IMR-90 (cell line): ENCODE results near the gene SLC26A11. TPM values are rescaled to one million over a fixed set of nuclear protein-coding genes. Genes with fewer than 3 reads are reported as not detected.

ENCODE experiments used
- ATAC-seq: fragments of 200-7000 bp; cut with Tn5 transposase; 2 replicates; pipeline ENCODE4 v1.9.1; 2020; ENCODE audit warnings: low read depth, mild to moderate bottlenecking, moderate library complexity
- BruUV-seq: library from RNA; stranded (reverse); fragments of 400-500 nt; replicated peaks from 2 replicates; lab custom pipeline; 2021; lab: Mats Ljungman, UMichigan
- CTCF ChIA-PET: fragments of 300-600 bp; formaldehyde crosslinking; extraction: SDS; loops from one replicate; lab custom pipeline; 2021; ENCODE audit warnings: antibody characterized with exemption; lab: Yijun Ruan, JAX
- POLR2A ChIA-PET: fragments of 300-600 bp; sonication (Branson Sonifier 250); formaldehyde crosslinking; loops from one replicate; lab custom pipeline; 2022; ENCODE audit warnings: antibody characterized with exemption; ENCODE audit not compliant: unreplicated experiment; lab: Charles Lee
- DNase-seq: peaks from one replicate; pipeline ENCODE4 v3.0.0; 2013
- H2AFZ ChIP-seq: replicated peaks from 2 replicates; pipeline ENCODE3; 2013; ENCODE audit warnings: low read length, mild to moderate bottlenecking; ENCODE audit not compliant: poor library complexity
- H2AK5ac ChIP-seq: 2 replicates; pipeline ENCODE4 v1.6.1; 2013; ENCODE audit warnings: low read depth, low read length, inconsistent platforms
- H2AK9ac ChIP-seq: replicated peaks from 2 replicates; pipeline ENCODE3; 2013; ENCODE audit warnings: mild to moderate bottlenecking, low read depth, low read length, moderate library complexity; ENCODE audit not compliant: poor library complexity
- H2BK120ac ChIP-seq: 2 replicates; pipeline ENCODE4 v1.6.1; 2013; ENCODE audit warnings: low read depth, low read length, inconsistent platforms
- H2BK15ac ChIP-seq: 3 replicates; pipeline ENCODE4 v1.6.1; 2013; ENCODE audit warnings: low read depth, low read length, inconsistent platforms
- H2BK20ac ChIP-seq: 2 replicates; pipeline ENCODE4 v1.6.1; 2013; ENCODE audit warnings: low read depth, mild to moderate bottlenecking, inconsistent platforms, low read length, moderate library complexity
- H2BK5ac ChIP-seq: 2 replicates; pipeline ENCODE4 v1.6.1; 2013; ENCODE audit warnings: mild to moderate bottlenecking, low read depth, low read length, inconsistent platforms; ENCODE audit not compliant: poor library complexity, severe bottlenecking
- H3K14ac ChIP-seq: replicated peaks from 2 replicates; pipeline ENCODE4 v1.6.1; 2013; ENCODE audit warnings: low read depth, low read length, inconsistent platforms
- H3K18ac ChIP-seq: 2 replicates; pipeline ENCODE4 v1.6.1; 2013; ENCODE audit warnings: low read depth, low read length, control low read depth
- H3K23ac ChIP-seq: 2 replicates; pipeline ENCODE4 v1.6.1; 2013; ENCODE audit warnings: low read depth, low read length, inconsistent platforms
- H3K27ac ChIP-seq: 2 replicates; pipeline ENCODE4 v1.5.1; 2013; ENCODE audit warnings: mild to moderate bottlenecking, control low read depth, low read length; ENCODE audit not compliant: insufficient read depth
- H3K27me3 ChIP-seq: 2 replicates; pipeline ENCODE4 v1.6.1; 2013; ENCODE audit warnings: low read length; ENCODE audit not compliant: control insufficient read depth, insufficient read depth
- H3K36me3 ChIP-seq: 2 replicates; pipeline ENCODE4 v1.6.1; 2013; ENCODE audit warnings: low read length, mixed read lengths; ENCODE audit not compliant: control insufficient read depth, insufficient read depth
- H3K4ac ChIP-seq: 2 replicates; pipeline ENCODE4 v1.6.1; 2013; ENCODE audit warnings: low read depth, low read length, inconsistent platforms
- H3K4me1 ChIP-seq: 2 replicates; pipeline ENCODE4 v1.6.1; 2013; ENCODE audit warnings: low read length, mixed read lengths; ENCODE audit not compliant: control insufficient read depth, insufficient read depth
- H3K4me2 ChIP-seq: 2 replicates; pipeline ENCODE4 v1.6.1; 2013; ENCODE audit warnings: low read depth, mild to moderate bottlenecking, control low read depth, low read length, moderate library complexity
- H3K4me3 ChIP-seq: 2 replicates; pipeline ENCODE4 v1.5.1; 2013; ENCODE audit warnings: low read depth, mild to moderate bottlenecking, control low read depth, low read length, moderate library complexity; ENCODE audit not compliant: insufficient read depth
- H3K56ac ChIP-seq: 2 replicates; pipeline ENCODE4 v1.6.1; 2013; ENCODE audit warnings: low read length, inconsistent platforms; ENCODE audit not compliant: insufficient read depth; ENCODE audit errors: extremely low read depth
- H3K79me1 ChIP-seq, 2 experiments: 2 replicates each; pipeline ENCODE4 v1.6.1; 2013; ENCODE audit warnings: low read length in 2 of 2, inconsistent platforms in 1 of 2, low read depth in 1 of 2
- H3K9ac ChIP-seq: 2 replicates; pipeline ENCODE4 v1.6.1; 2013; ENCODE audit warnings: low read depth, low read length, control low read depth
- H3K9me1 ChIP-seq: 2 replicates; pipeline ENCODE4 v1.6.1; 2013; ENCODE audit warnings: low read length, inconsistent platforms; ENCODE audit not compliant: insufficient read depth
- H3K9me3 ChIP-seq: 2 replicates; pipeline ENCODE4 v1.6.1; 2013; ENCODE audit warnings: low read length; ENCODE audit not compliant: control insufficient read depth, insufficient read depth
- H4K20me1 ChIP-seq: 2 replicates; pipeline ENCODE4 v1.6.1; 2013; ENCODE audit warnings: low read length, inconsistent platforms; ENCODE audit not compliant: insufficient read depth
- H4K5ac ChIP-seq: 2 replicates; pipeline ENCODE4 v1.6.1; 2013; ENCODE audit warnings: mild to moderate bottlenecking, low read depth, low read length, control low read depth
- H4K8ac ChIP-seq, 2 experiments: 2 replicates each; pipeline ENCODE4 v1.6.1; 2013; ENCODE audit warnings: low read depth in 2 of 2, low read length in 2 of 2, control low read depth in 1 of 2, inconsistent platforms in 1 of 2
- H4K91ac ChIP-seq: 2 replicates; pipeline ENCODE4 v1.6.1; 2013; ENCODE audit warnings: low read depth, low read length, inconsistent platforms; ENCODE audit not compliant: insufficient read depth
- BHLHE40 ChIP-seq: fragments of 150-350 bp; IDR thresholded peaks from 2 replicates; pipeline ENCODE4 v1.6.1; 2016; ENCODE audit warnings: mild to moderate bottlenecking, low read depth, low read length
- CEBPB ChIP-seq: IDR thresholded peaks from 2 replicates; pipeline ENCODE4 v1.6.1; 2012; ENCODE audit warnings: low read depth, low read length, improper control_type of control experiment
- CHD1 ChIP-seq: IDR thresholded peaks from 2 replicates; pipeline ENCODE4 v1.6.1; 2012; ENCODE audit warnings: low read depth, low read length, improper control_type of control experiment
- FOS ChIP-seq: fragments of 150-350 bp; IDR thresholded peaks from 2 replicates; pipeline ENCODE4 v1.6.1; 2016; ENCODE audit warnings: low read depth, low read length
- MAFK ChIP-seq: IDR thresholded peaks from 2 replicates; pipeline ENCODE4 v1.6.1; 2012; ENCODE audit warnings: low read depth, low read length, improper control_type of control experiment
- MAZ ChIP-seq: IDR thresholded peaks from 2 replicates; pipeline ENCODE4 v1.6.1; 2012; ENCODE audit warnings: low read depth, mild to moderate bottlenecking, low read length, improper control_type of control experiment, moderate library complexity, borderline replicate concordance
- MXI1 ChIP-seq: IDR thresholded peaks from 2 replicates; pipeline ENCODE4 v1.6.1; 2012; ENCODE audit warnings: low read depth, mild to moderate bottlenecking, low read length, moderate library complexity, borderline replicate concordance
- NFE2L2 ChIP-seq: fragments of 150-350 bp; IDR thresholded peaks from 2 replicates; pipeline ENCODE4 v1.6.1; 2016; ENCODE audit warnings: low read depth, mild to moderate bottlenecking, low read length
- POLR2A ChIP-seq: IDR thresholded peaks from 2 replicates; pipeline ENCODE4 v1.6.1; 2012; ENCODE audit warnings: mild to moderate bottlenecking, low read depth, low read length
- RAD21 ChIP-seq: IDR thresholded peaks from 2 replicates; pipeline ENCODE4 v1.6.1; 2012; ENCODE audit warnings: low read length, improper control_type of control experiment
- RFX5 ChIP-seq: IDR thresholded peaks from 2 replicates; pipeline ENCODE4 v1.8.0; 2012; ENCODE audit warnings: low read depth, mild to moderate bottlenecking, low read length, moderate library complexity
- WGBS, 2 experiments: methylation state at CpG; one replicate each; pipeline versions ENCODE4 v1.1.5 to v1.1.7; 2013; ENCODE audit warnings: missing lambda C conversion rate in 2 of 2; ENCODE audit not compliant: insufficient read length in 1 of 2; ENCODE audit errors: extremely low coverage in 2 of 2; 5-methylcytosine and 5-hydroxymethylcytosine counted together
- dilution Hi-C: fragments of 300-500 bp; cut with HindIII; formaldehyde crosslinking; loops from one replicate; pipeline ENCODE4 v1.14.3; 2018; ENCODE audit warnings: low sequenced_read_pairs; ENCODE audit not compliant: unreplicated experiment
- in situ Hi-C: fragments of 300-500 bp; cut with MboI; formaldehyde crosslinking; loops from 3 replicates; pipeline ENCODE4 v1.14.3; 2019; ENCODE audit warnings: low sequenced_read_pairs, inconsistent platforms, mixed read lengths
- intact Hi-C: fragments of 100-400 bp; cut with micrococcal nuclease; formaldehyde crosslinking; loops from 2 replicates; pipeline ENCODE4 v1.10.0; 2022
- polyA plus RNA-seq, 3 experiments: library from polyadenylated mRNA; depleted of rRNA; stranded (reverse); fragments of >200 nt; gene quantifications; 2 replicates each; pipeline ENCODE4 v1.2.3, GENCODE V29; 2012; ENCODE audit warnings: low replicate concordance in 1 of 3
- total RNA-seq: library from RNA; depleted of rRNA; stranded (reverse); fragments of >200 nt; gene quantifications from 2 replicates; pipeline ENCODE4 v1.2.3, GENCODE V29; 2012
- TF ChIP-seq, protein P1 (sequence below): conservative IDR thresholded peaks from 2 replicates; pipeline ENCODE4 v1.5.1; 2012; ENCODE audit warnings: mild to moderate bottlenecking, low read depth, low read length, improper control_type of control experiment
- TF ChIP-seq, protein P2 (sequence below): fragments of 150-350 bp; IDR thresholded peaks from 2 replicates; pipeline ENCODE4 v1.6.1; 2017; ENCODE audit warnings: mild to moderate bottlenecking, antibody characterized with exemption, low read length, low read depth
- TF ChIP-seq, protein P3 (sequence below): fragments of 150-350 bp; IDR thresholded peaks from 2 replicates; pipeline ENCODE4 v1.6.1; 2016; ENCODE audit warnings: low read depth, mild to moderate bottlenecking, low read length, moderate library complexity, borderline replicate concordance

SLC26A11 gene
- total and polyA plus RNA-seq, 2 of the 4 experiments (the other 2 are of a cell fraction): 3.2 to 15.6 TPM

DNA sequence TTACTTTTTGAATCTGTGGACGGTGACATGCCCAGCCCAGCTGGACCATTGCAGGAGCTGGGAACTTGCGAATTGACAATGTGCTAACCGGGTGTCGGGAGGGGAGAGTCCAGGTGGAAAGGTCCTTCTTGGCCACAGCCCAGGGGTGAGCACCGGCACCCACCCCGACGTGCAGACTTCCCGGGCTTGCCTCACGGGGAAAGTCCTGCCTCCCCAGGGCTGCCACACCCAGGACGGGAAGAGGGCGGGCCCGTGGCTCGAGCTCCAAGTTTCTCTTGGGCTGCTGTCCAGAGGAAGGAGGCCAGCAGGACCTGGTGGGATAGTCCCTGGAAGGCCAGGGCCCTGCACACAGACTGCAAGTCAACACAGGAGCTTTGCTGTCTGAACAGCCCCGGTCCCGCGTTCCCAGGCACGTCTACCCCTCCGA lies 32.7 kb upstream of the SLC26A11 start:
- TF ChIP-seq FOS: no peak
- no peak for TF ChIP-seq MXI1
- TF ChIP-seq, protein P1, sequence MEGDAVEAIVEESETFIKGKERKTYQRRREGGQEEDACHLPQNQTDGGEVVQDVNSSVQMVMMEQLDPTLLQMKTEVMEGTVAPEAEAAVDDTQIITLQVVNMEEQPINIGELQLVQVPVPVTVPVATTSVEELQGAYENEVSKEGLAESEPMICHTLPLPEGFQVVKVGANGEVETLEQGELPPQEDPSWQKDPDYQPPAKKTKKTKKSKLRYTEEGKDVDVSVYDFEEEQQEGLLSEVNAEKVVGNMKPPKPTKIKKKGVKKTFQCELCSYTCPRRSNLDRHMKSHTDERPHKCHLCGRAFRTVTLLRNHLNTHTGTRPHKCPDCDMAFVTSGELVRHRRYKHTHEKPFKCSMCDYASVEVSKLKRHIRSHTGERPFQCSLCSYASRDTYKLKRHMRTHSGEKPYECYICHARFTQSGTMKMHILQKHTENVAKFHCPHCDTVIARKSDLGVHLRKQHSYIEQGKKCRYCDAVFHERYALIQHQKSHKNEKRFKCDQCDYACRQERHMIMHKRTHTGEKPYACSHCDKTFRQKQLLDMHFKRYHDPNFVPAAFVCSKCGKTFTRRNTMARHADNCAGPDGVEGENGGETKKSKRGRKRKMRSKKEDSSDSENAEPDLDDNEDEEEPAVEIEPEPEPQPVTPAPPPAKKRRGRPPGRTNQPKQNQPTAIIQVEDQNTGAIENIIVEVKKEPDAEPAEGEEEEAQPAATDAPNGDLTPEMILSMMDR: no peak
- TF ChIP-seq MAZ: no peak
- no peak for TF ChIP-seq NFE2L2
- no peak for TF ChIP-seq BHLHE40
- TF ChIP-seq RFX5: no peak
- TF ChIP-seq, protein P2, sequence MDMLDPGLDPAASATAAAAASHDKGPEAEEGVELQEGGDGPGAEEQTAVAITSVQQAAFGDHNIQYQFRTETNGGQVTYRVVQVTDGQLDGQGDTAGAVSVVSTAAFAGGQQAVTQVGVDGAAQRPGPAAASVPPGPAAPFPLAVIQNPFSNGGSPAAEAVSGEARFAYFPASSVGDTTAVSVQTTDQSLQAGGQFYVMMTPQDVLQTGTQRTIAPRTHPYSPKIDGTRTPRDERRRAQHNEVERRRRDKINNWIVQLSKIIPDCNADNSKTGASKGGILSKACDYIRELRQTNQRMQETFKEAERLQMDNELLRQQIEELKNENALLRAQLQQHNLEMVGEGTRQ: no peak
- TF ChIP-seq, protein P3, sequence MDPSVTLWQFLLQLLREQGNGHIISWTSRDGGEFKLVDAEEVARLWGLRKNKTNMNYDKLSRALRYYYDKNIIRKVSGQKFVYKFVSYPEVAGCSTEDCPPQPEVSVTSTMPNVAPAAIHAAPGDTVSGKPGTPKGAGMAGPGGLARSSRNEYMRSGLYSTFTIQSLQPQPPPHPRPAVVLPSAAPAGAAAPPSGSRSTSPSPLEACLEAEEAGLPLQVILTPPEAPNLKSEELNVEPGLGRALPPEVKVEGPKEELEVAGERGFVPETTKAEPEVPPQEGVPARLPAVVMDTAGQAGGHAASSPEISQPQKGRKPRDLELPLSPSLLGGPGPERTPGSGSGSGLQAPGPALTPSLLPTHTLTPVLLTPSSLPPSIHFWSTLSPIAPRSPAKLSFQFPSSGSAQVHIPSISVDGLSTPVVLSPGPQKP: no peak
- TF ChIP-seq MAFK: no peak
- no peak for TF ChIP-seq RAD21
- no peak for TF ChIP-seq CEBPB
- TF ChIP-seq CHD1: no peak
- no peak for TF ChIP-seq POLR2A
- dilution Hi-C loops: no loop called here
- no peak overlapping the region for H2AK5ac ChIP-seq

More for the DNA sequence above, 32.7 kb upstream of the SLC26A11 start:
- Histone ChIP-seq H3K23ac (no peak overlapping the region), H3K9ac (no peak overlapping the region), H3K9me1 (no peaks in the 10 kb centered on the region; the same call in 1 of the 2 replicates), H2AK9ac (no peak overlapping the region), H3K14ac (no peak overlapping the region), H3K36me3 (no peaks in the 10 kb centered on the region), H3K18ac (peak overlapping the region; percentile 10; the same call in 1 of the 2 replicates), H2BK120ac (no peak overlapping the region), H3K79me1 (no peaks in the 10 kb centered on the region), H3K9me3 (no peaks in the 10 kb centered on the region), H3K4ac (0 out of 2 replicates have a peak overlapping the region, but pooled peaks have one; percentile 40), H4K5ac (no peak overlapping the region), H3K4me2 (peak overlapping the region; percentile 53; the same call in 1 of the 2 replicates), H3K27me3 (peaks cover 24% of the 10 kb centered on the region), H3K56ac (no peak overlapping the region), H2AFZ (peak overlapping the region; percentile 36), H2BK20ac (no peak overlapping the region), H3K4me1 (peaks cover 6% of the 10 kb centered on the region), H2BK15ac (no peak overlapping the region), H4K20me1 (no peaks in the 10 kb centered on the region), H4K91ac (no peak overlapping the region; the same call in 1 of the 2 replicates), H4K8ac (peak overlapping the region in 1 of 2 experiments; percentile 29; a peak in 1 of 4 replicates), H3K27ac (no peak overlapping the region), H3K4me3 (no peak overlapping the region; the same call in 1 of the 2 replicates), H2BK5ac (no peak overlapping the region)
- no TSS peak for BruUV-seq
- peak; percentile 59 for ATAC-seq
- in situ Hi-C loops (no loop called here), intact Hi-C loops (no loop called here)
- WGBS, 2 experiments: 60% methylated on average over 1 of the region's 18 CpGs; no CpG with 5 or more reads in 1 of the 2 experiments
- POLR2A ChIA-PET: interaction anchor here (1.1 kb wide), 1 partner anchor 9 kb away, joined by 3 read pairs; no protein-coding TSS in a partner anchor
- CTCF ChIA-PET: interaction anchor here (1.2 kb wide), 1 partner anchor 9 kb away, joined by 3 read pairs; no protein-coding TSS in a partner anchor
- no peak for DNase-seq
